ENCODE results near the gene PPM1E. TPM values are rescaled to one million over a fixed set of nuclear protein-coding genes. Genes with fewer than 3 reads are reported as not detected.
"Not testable (repeated sequence)": the region's sequence is repeated elsewhere in the genome, so short reads cannot be mapped to it uniquely, and the experiment has no call there.

The PPM1E gene
- polyA plus RNA-seq, 1 experiment: 0.02 TPM

GRCh38 chr17:58764373-58764772 lies 8.7 kb downstream of the PPM1E start:
- TF ChIP-seq, protein P1, sequence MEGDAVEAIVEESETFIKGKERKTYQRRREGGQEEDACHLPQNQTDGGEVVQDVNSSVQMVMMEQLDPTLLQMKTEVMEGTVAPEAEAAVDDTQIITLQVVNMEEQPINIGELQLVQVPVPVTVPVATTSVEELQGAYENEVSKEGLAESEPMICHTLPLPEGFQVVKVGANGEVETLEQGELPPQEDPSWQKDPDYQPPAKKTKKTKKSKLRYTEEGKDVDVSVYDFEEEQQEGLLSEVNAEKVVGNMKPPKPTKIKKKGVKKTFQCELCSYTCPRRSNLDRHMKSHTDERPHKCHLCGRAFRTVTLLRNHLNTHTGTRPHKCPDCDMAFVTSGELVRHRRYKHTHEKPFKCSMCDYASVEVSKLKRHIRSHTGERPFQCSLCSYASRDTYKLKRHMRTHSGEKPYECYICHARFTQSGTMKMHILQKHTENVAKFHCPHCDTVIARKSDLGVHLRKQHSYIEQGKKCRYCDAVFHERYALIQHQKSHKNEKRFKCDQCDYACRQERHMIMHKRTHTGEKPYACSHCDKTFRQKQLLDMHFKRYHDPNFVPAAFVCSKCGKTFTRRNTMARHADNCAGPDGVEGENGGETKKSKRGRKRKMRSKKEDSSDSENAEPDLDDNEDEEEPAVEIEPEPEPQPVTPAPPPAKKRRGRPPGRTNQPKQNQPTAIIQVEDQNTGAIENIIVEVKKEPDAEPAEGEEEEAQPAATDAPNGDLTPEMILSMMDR (IDR thresholded peaks at IDR 0.05; ENCODE audit: insufficient read depth, low read depth, low read length): no peak

GRCh38 chr17:58778482-58778881 lies 22.8 kb downstream of the PPM1E start:
- H3K4me3 ChIP-seq (ENCODE audit: low read depth, low read length); CTCF ChIA-PET; H3K27me3 ChIP-seq (ENCODE audit: control insufficient read depth, insufficient read depth, low read length); DNase-seq (ENCODE audit: low read depth); H3K36me3 ChIP-seq (ENCODE audit: control insufficient read depth, insufficient read depth, low read length): not testable (repeated sequence)
- POLR2A ChIA-PET: interaction anchor here (0.6 kb wide), 1 partner anchor 532 kb away, joined by 3 read pairs; no protein-coding TSS in a partner anchor

More at GRCh38 chr17:58764373-58764772, 8.7 kb downstream of the PPM1E start:
- DNase-seq (ENCODE audit: low read depth): no peak
- CTCF ChIA-PET: interaction anchor here (0.7 kb wide), 1 partner anchor 14 kb away, joined by 3 read pairs; no protein-coding TSS in a partner anchor
- Histone ChIP-seq H3K27me3 (ENCODE audit: control insufficient read depth, insufficient read depth, low read length) (peaks cover 6% of the 10 kb centered on the region), H3K4me3 (ENCODE audit: low read depth, low read length) (no peak overlapping the region), H3K36me3 (ENCODE audit: control insufficient read depth, insufficient read depth, low read length) (no peaks in the 10 kb centered on the region)
- POLR2A ChIA-PET: no interaction called here

DNA sequence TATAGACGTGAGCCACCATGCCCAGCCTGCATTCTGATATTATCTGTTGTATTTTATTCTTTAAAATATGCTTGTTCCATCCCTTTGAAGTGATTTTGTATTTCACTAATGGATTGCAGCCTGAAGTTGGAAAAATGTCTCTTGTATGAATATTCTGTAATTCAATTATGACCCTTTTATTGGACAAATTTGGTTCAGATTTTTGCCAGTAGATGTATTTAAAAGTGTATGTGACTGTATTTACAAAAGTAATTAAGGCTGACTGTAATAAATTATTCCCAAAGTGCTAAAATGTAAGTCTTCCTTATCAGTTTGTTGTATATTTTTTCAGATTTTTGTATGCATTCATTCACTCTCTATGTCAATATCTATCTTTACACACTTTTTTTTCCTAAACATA lies 23.8 kb downstream of the PPM1E start:
- TF ChIP-seq, protein P1 (IDR thresholded peaks at IDR 0.05; ENCODE audit: insufficient read depth, low read depth, low read length): no peak
- Histone ChIP-seq H3K27me3 (ENCODE audit: control insufficient read depth, insufficient read depth, low read length) (no peaks in the 10 kb centered on the region), H3K4me3 (ENCODE audit: low read depth, low read length) (no peak overlapping the region), H3K36me3 (ENCODE audit: control insufficient read depth, insufficient read depth, low read length) (no peaks in the 10 kb centered on the region)
- DNase-seq (ENCODE audit: low read depth): no peak
- CTCF ChIA-PET: no interaction called here
- POLR2A ChIA-PET: no interaction called here

DNA sequence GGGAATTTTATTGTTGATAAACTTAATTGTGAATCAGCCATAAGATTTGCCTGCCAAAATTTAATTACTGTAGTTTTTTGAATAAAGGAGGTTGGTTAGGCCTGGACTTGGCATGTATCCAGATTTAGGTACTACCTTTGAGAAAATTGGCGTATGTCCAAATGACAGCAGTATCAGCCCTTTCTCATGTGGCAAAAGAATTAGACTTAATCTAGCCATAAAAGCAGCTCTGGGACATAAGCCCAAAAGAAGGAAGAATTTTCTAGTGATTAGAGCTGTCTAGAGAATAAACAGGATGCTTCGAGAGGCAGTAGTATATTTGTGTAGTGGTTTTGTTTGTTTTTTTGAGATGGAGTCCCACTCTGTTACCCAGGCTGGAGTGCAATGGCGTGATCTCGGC lies 27.7 kb downstream of the PPM1E start:
- no peak overlapping the region for H3K4me3 ChIP-seq (ENCODE audit: low read depth, low read length)
- H3K27me3 ChIP-seq (ENCODE audit: control insufficient read depth, insufficient read depth, low read length): peaks cover 3% of the 10 kb centered on the region; the same call in 1 of the 2 replicates
- ChIA-PET CTCF (no interaction called here), POLR2A (no interaction called here)
- H3K36me3 ChIP-seq (ENCODE audit: control insufficient read depth, insufficient read depth, low read length): no peaks in the 10 kb centered on the region
- no peak for DNase-seq (ENCODE audit: low read depth)
- TF ChIP-seq, protein P1 (IDR thresholded peaks at IDR 0.05; ENCODE audit: insufficient read depth, low read depth, low read length): no peak

GRCh38 chr17:58785097-58785496 lies 29.4 kb downstream of the PPM1E start:
- ChIA-PET CTCF (no interaction called here), POLR2A (no interaction called here)
- TF ChIP-seq, protein P1 (IDR thresholded peaks at IDR 0.05; ENCODE audit: insufficient read depth, low read depth, low read length): no peak
- DNase-seq (ENCODE audit: low read depth): no peak
- Histone ChIP-seq H3K4me3 (ENCODE audit: low read depth, low read length) (no peak overlapping the region), H3K27me3 (ENCODE audit: control insufficient read depth, insufficient read depth, low read length) (peaks cover 3% of the 10 kb centered on the region), H3K36me3 (ENCODE audit: control insufficient read depth, insufficient read depth, low read length) (no peaks in the 10 kb centered on the region)

DNA sequence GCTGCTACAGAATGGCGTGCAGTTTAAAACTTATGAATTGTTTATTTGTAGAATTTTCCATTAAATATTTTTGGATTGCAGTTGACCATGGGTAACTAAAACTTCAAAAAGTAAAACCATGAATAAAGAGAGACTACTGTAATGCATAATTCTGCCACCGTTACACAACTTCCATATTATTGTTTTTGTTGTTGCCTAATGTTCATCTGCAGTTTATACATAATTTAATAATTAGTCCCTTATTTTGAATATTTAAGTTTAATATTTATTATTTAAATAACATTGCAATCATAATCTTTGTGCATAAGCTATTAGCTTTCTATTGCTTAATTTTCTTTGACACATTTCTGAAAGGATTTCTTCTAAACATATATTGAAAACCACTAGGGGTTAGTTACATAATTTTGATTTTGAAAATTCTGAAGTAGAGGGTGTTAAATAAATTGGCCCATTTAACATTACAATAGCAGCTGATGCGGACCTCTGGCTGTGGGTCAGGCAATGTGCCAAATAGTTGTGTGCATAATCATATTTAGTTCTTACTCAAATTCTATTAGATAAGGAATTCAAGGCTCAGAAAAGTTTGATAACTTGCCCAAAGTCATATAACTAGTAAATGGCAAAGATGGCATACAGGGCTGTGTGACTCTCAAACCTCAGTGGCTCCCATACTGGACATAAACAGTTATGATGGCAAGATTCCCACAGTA lies 31.1 kb downstream of the PPM1E start:
- DNase-seq (ENCODE audit: low read depth): peak; percentile 31
- TF ChIP-seq, protein P1 (IDR thresholded peaks at IDR 0.05; ENCODE audit: insufficient read depth, low read depth, low read length): no peak
- Histone ChIP-seq H3K4me3 (ENCODE audit: low read depth, low read length) (no peak overlapping the region), H3K27me3 (ENCODE audit: control insufficient read depth, insufficient read depth, low read length) (peaks cover 6% of the 10 kb centered on the region), H3K36me3 (ENCODE audit: control insufficient read depth, insufficient read depth, low read length) (no peaks in the 10 kb centered on the region)
- ChIA-PET CTCF (interaction anchor here (1.2 kb wide), 1 partner anchor 32 kb away, joined by 3 read pairs; no protein-coding TSS in a partner anchor), POLR2A (no interaction called here)
